OCI-LY1 (cell line): ENCODE data around the gene PRKG1.

ENCODE experiments used
- EZH2 ChIP-seq: fragments of 200-600 bp; sonication (generic), shearing (Covaris generic); IDR thresholded peaks from 2 replicates; pipeline ENCODE4 v1.8.0; 2017; ENCODE audit warnings: borderline replicate concordance, mixed run types, mild to moderate bottlenecking, antibody characterized with exemption, low read length, moderate library complexity, mixed read lengths
- TF ChIP-seq, protein P1 (sequence below): fragments of 200-600 bp; sonication (generic), shearing (Covaris generic); IDR thresholded peaks from 2 replicates; pipeline ENCODE4 v1.5.1; 2017; ENCODE audit warnings: mild to moderate bottlenecking, antibody characterized with exemption, low read length, moderate library complexity, mixed read lengths

DNA sequence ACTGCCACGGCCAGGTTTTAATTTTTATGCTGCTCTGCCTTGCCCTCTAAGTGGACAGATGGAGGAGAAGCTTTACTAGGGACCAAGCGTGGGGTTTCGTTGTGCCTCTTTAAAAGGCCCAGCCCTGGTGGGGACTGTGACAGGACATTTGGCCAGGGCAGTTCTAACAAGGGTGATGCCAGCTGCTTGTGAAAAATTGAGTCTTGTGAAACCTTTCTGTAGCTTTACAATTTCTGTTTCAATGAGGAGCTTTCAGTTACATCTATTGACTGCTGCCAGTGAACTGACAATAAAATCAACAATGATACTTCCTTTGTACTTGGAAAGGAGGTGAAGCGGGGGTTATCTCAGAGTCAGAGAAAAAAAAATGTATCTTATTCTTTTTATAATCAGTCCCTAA, 858.2 kb downstream of the PRKG1 start:
- TF ChIP-seq, protein P1, sequence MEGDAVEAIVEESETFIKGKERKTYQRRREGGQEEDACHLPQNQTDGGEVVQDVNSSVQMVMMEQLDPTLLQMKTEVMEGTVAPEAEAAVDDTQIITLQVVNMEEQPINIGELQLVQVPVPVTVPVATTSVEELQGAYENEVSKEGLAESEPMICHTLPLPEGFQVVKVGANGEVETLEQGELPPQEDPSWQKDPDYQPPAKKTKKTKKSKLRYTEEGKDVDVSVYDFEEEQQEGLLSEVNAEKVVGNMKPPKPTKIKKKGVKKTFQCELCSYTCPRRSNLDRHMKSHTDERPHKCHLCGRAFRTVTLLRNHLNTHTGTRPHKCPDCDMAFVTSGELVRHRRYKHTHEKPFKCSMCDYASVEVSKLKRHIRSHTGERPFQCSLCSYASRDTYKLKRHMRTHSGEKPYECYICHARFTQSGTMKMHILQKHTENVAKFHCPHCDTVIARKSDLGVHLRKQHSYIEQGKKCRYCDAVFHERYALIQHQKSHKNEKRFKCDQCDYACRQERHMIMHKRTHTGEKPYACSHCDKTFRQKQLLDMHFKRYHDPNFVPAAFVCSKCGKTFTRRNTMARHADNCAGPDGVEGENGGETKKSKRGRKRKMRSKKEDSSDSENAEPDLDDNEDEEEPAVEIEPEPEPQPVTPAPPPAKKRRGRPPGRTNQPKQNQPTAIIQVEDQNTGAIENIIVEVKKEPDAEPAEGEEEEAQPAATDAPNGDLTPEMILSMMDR: no peak
- no peak for TF ChIP-seq EZH2
